RKO (cell line): ENCODE results near the gene CPM.
"Not testable (repeated sequence)": the region's sequence is repeated elsewhere in the genome, so short reads cannot be mapped to it uniquely, and the experiment has no call there.

ENCODE experiments used
- DNase-seq: peaks from one replicate; pipeline ENCODE4 v3.0.0-alpha.2; 2016; ENCODE audit warnings: low spot score

Gene CPM

DNA sequence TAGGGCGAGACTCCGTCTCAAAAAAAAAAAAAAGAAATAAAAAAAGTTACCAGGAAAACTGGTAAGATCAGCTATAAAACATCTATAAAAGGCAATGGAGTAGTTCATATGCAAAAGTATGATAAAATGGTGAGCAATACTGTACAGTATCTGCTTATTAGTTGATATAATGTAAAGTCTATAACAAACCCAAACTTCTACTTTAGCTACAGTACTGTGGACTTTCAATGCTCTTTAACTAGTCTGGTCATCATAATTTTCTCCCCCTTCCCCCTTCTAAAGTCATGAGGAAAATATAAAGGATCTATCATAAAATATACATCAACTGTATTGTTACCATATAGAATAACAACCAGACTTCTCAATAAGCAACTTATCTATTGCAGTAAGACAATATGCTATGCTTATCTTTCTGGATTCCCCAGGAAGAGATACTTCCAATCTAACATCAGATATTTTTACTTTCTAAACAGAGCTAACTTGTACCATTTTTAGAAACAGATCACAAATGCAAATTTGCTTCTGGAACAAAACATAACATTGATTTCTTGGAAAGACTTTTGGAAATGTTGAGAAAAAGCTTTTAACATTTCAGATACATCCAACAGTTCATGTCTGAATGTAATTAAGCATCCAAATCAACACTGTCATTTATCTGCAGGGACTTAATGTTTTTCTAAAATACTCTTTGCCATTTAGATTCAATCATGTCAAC, 81.2 kb downstream of the CPM start:
- no peak for DNase-seq

DNA sequence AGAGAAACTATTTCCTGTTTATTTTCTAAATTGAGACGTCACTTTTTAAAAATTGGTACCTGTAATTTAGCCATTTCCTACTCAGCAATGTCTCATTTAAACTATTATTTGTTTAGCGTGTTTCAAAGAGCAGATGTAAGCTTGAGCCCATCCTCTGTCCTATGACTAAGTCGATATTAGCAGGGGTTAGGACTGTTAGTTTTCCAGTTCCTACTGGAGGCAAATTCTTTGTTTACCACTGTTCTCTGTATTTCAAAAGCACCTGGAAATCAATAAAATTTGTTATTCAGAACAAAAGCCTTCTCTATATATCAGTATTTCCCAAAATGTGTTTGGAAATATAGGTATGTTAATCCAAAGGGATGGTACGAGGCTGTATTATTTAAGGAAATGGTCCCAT, 82.6 kb downstream of the CPM start:
- no peak for DNase-seq

DNA sequence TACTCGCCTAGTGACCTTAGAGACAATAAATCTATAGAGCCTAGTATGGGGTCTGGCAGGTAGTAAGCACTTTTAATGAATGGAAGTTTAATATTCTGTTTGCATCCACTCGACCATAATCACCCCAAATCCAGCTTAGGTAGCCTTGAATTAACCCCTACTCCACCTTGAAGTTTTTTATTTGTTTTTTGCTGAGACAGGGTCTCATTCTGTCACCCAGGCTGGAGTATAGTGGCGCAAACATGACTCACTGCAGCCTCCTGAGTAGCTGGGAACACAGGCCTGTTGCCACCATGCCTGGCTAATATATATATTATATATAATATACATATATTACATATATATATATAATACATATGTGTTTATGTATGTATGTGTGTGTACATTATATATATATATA, 86.2 kb downstream of the CPM start:
- DNase-seq = no peak

DNA sequence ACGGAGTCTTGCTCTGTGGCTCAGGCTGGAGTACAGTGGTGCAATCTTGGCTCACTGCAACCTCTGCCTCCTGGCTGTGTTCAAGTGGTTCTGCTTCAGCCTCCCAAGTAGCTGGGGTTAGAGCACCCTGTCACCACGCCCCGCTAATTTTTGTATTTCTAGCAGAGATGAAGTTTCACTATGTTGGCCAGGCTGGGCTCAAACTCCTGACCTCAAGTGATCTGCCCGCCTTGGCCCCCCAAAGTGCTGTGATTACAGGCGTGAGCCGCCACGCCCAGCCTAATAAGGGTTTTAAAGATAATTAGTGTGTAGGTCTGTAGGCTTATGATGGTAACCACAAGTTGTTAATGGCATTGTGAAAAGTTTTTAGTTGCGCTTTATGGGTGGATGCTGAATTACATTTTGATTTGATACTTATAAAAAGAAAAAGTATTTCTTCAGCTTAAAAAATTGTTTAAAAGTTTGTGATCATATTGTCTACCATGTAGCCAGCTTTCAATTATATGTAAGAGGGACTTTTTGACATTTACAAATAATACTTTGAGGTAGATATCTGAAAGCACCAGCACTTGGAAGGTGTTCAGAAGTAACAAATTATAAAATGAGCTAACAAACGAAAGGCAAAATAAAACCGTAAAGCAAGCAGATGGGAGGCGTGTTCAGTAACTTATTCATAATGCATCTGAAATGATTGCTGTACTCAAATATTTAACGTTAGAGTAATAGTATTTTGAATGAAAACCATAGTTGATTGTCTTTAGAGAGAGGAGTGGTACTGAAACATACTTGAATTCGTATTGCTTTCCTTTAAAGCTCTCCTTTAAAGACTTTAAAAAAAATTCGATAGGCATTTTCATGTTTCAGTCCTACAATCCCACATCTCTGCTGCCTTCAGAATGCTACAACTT, 87.9 kb downstream of the CPM start:
- DNase-seq = no peak

DNA sequence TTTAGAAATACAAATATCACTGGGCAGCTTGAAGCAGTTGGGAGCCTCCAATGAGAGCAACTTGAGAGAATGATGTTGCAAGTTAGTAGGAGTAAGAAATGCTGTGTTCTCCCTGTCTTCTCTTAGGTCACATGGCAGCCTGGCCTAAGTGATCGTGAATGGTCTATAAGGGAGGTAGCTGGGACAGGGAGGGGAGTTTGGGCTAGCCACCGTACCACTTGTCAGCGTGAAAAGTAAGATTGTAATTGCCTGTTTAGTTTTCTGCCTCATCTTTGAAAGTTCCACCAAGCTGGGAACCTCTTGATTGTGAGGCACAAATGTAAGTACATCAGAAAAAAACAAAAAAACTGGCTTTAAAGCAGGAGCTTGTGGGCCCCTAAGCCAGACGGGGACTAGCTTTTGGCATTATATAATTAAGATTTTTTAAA, 88.6 kb downstream of the CPM start:
- no peak for DNase-seq

DNA sequence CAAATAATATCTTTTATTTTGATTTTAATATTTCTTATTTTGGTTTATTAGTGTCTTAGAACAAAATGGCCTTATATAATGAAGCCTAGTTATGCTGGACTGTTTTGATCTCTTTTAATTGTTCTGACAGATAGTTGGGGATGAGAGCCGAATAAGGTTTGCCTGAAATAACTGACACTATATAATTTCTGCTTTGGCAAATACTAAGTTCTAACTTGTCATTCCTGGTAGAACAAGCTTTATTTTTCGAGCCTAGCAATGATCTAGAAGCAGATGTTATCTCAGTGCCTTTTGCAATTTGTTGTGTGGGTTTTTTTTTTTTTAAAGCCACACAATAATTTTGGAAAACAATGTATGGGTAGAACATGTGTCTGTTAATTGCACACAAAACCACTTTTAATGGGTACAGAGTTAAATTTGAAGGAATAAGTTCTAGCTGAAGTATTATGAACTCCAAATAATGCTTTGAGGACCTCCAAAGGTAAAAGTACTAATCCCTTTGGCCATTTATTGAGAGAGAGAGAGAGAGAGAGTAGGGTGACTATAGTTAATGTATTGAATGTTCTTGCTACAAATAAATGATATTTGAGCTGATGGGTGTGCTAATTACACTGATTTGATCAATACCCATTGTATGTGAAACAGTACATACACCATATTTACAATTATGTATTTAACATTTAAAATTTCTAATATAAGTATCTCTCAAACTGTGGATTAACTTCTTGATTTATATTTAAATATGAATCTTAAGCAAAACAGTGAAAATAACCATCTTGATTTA, 90.0 kb downstream of the CPM start:
- no peak for DNase-seq

DNA sequence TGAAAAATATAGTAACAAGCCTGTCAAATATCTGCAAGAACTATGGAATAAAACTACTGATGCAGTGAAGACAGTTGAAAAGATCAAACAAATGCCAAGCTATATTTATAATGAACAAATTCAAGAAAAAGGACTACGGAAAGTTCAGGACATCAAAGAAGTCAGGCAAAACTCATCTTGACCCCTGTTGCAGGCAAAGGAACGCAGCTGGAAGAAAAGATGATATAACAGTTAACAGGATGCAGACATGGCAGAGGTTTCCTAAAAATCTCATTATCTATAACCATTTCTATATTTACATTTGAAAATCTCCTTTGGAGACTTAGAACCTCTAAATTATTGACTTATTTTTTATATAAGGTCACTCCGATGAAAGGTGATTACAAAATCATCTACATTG, 90.8 kb downstream of the CPM start:
- DNase-seq = no peak

DNA sequence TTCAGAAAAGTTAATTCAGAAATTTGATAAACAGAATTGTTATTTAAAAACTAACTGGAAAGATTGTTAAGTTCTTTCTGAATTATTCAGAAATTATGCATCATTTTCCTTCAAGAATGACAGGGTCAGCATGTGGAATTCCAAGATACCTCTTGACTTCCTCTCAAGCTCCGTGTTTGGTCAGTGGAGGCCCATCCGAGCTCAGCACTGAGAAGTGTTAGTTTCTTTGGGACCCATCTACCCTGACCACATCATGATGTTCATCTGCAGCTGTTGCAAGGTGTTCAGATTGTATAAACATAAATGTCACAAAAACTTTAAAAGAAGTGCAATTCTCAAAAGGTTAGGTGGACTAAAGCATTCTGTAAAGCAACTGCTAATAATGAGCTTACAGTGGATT, 91.3 kb downstream of the CPM start:
- no peak for DNase-seq

DNA sequence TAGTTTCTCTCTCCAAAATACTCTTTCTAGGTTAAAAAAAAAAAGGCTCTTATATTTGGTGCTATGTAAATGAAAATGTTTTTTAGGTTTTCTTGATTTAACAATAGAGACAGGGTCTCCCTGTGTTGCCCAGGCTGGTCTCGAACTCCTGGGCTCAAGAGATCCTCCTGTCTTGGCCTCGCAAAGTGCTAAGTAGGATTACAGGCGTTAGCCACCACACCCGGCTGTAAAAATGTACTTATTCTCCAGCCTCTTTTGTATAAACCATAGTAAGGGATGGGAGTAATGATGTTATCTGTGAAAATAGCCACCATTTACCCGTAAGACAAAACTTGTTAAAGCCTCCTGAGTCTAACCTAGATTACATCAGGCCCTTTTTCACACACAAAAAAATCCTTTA, 91.8 kb downstream of the CPM start:
- not testable (repeated sequence) for DNase-seq

DNA sequence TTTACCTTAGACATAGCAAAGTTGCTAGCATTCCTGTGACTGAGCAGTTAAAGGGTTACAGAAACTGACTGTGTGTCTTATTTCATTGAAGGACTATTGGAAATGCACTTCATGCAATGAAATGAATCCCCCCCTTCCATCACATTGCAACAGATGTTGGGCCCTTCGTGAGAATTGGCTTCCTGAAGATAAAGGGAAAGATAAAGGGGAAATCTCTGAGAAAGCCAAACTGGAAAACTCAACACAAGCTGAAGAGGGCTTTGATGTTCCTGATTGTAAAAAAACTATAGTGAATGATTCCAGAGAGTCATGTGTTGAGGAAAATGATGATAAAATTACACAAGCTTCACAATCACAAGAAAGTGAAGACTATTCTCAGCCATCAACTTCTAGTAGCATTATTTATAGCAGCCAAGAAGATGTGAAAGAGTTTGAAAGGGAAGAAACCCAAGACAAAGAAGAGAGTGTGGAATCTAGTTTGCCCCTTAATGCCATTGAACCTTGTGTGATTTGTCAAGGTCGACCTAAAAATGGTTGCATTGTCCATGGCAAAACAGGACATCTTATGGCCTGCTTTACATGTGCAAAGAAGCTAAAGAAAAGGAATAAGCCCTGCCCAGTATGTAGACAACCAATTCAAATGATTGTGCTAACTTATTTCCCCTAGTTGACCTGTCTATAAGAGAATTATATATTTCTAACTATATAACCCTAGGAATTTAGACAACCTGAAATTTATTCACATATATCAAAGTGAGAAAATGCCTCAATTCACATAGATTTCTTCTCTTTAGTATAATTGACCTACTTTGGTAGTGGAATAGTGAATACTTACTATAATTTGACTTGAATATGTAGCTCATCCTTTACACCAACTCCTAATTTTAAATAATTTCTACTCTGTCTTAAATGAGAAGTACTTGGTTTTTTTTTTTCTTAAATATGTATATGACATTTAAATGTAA, 93.5 kb downstream of the CPM start:
- no peak for DNase-seq

DNA sequence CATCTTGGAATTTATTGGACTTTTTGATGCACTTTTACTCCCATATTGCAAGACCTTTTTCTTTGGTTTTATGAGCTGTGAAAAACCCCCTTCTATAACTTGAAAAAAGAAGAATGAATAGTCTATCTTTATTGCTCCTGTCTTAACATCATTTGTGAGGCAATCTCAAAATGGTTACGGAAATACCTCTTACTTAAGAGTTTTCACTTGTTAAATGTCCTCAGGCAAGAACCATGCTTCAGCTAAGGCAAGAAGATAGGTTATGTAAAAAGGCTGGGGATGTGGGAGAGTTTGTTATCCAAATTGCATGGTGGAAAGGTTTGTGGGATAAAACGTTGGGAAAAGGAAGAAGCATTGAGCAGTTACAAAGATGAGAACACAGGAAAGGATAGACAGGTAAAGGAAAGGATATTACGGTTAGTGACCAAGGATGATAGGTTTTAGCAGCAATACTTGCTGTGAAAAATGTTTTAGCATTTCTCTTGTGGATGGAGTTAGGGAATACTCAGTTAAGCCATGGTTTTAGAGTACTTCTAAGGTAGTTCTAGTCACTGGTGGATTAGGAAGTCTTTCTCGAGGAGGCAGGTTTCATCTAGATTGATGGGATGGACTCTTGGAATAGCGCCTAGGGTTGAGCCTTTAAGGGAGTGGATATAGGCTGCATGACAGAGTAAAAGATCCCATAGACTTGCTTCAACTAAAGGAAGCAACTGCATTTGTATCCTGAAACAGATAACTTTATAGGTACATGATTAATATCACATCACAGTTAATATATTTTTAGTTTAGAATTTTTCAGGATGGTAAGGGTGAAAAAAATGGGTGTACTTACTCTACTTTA, 94.7 kb downstream of the CPM start:
- no peak for DNase-seq

DNA sequence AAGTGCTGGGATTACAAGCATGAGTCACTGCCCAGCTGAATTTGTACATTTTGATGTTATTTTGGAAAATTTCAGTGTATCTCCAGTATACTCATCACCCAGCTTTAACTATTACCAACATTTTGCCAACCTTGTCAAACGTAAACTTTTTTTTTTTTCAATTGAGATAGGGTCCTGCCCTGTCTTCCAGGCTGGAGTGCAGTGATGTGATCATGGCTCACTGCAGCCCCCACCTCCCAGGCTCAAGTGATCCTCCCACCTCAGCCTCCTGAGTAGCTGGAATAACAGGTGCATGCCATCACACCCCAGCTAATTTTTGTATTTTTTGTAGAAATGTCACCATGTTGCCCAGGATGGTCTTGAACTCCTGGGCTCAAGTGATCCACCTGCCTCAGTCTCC, 95.8 kb downstream of the CPM start:
- DNase-seq = no peak

DNA sequence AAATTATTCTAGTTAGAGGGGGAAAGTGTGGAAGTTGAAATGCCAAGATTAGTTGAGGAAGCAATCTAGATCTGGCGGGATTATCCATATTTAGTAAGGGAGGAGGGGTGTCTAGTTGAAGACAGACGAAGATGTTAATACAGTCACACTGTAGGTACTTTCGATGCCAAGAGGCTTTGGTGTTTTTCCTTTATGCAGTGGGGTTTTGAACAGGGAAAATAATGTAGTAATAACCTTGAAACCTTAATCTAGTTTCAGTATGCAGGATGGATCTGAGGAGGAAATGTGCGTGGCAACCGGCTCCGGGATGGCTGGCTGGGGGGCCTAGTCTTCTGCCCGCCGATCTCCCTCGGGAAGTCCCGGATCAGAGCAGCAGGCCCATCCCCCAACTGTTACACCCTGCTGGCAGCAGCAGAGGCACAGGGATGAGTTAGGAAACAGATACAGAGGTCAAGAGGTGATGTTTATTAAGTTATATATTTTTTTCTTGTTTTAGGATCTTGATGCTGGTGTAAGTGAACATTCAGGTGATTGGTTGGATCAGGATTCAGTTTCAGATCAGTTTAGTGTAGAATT, 97.5 kb downstream of the CPM start:
- no peak for DNase-seq

DNA sequence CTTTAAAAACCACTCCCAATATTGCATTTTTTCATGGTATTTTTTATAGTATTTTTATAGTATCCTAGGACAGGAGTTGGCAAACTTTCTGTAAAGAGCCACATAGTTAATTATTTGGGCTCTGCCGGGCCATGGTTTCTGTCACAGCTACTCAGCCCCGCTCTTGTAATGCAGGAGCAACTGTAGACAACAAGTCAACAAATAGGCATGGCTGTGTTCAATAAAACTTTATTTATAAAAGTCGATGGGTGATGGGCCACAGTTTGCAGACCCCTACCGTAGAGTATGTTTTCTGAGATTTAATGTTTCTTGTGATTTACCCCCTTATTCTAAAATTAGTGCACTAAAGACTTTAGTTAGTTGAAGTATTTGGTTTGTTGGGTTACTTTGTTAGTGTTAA, 99.5 kb downstream of the CPM start:
- no peak for DNase-seq

DNA sequence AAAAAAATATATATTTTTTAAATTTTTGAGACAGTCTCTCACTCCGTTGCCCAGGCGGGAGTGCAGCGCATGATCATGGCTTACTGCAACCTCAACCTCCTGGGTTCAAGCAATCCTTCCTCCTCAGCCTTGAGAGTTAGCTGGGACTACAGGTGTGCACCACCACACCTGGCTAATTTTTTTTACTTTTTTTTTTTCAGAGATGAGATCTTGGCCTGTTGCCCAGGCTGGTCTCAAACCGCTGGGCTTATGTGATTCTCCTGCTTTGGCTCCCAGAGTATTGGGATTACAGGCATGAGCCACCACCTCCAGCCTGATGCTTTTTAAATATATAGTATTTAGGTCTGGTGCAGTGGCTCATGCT, 100.5 kb downstream of the CPM start:
- DNase-seq = no peak

DNA sequence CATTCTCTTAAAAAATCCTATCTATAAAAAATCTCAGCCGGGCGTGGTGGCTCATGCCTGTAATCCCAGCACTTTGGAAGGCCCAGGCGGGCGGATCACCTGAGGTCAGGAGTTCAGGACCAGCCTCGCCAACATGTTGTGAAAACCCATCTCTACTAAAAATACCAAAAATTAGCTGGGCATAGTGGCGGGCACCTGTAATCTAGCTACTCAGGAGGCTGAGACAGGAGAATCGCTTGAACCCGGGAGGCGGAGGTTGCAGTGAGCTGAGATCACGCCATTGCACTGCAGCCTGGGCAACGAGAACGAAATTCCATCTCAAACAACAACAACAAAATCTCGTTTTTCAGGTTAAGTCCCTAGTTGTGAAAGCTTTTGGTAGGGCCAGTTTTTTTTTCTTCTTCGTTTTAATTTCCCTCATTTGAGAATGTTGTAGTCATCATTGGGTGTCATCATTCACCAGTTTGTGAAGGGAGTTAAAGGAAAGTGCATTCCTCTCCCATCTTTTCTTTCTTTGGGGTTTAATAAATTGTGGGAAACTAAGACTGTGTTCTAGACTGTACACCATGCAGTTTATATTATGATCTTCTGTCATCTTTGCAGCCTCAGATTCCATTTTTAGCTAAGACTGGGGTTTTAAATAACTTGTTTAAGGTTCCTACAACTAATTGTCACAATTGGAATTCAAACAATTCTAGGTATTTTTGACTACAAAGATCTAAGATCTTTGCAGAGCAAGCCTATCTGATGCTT, 101.0 kb downstream of the CPM start:
- DNase-seq = no peak

DNA sequence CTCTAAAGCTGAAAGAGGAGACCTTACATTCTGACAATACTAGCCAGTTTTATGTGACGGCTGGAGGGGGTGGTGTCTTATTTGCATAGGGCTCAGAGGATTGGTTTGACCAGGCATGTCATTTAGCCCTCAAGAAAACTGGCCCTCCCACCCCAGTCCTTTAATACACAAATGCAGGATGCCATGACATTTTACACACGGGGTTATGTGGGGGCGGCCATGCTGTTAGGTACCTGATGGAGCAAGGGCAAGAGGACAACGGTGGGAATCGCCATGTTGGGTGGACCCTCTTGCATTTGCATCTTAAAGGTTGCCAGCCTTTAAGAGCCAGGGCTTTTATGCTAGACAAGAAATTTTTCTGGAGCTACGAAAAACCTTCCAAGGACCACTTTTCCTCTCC, 101.7 kb downstream of the CPM start:
- DNase-seq = no peak

DNA sequence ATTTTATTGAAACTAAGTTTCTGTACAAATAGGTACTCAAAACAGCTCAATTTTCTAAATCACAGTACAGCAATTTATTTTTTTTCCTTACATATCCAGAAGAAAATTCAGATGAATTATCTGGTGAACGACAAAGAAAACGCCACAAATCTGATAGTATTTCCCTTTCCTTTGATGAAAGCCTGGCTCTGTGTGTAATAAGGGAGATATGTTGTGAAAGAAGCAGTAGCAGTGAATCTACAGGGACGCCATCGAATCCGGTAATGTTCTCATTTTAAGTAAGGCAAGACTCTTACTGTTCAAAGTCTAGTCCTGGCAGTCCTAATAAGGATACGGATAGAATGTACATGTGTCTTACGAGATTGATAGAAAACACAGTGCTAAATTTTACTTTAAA, 104.3 kb downstream of the CPM start:
- no peak for DNase-seq

DNA sequence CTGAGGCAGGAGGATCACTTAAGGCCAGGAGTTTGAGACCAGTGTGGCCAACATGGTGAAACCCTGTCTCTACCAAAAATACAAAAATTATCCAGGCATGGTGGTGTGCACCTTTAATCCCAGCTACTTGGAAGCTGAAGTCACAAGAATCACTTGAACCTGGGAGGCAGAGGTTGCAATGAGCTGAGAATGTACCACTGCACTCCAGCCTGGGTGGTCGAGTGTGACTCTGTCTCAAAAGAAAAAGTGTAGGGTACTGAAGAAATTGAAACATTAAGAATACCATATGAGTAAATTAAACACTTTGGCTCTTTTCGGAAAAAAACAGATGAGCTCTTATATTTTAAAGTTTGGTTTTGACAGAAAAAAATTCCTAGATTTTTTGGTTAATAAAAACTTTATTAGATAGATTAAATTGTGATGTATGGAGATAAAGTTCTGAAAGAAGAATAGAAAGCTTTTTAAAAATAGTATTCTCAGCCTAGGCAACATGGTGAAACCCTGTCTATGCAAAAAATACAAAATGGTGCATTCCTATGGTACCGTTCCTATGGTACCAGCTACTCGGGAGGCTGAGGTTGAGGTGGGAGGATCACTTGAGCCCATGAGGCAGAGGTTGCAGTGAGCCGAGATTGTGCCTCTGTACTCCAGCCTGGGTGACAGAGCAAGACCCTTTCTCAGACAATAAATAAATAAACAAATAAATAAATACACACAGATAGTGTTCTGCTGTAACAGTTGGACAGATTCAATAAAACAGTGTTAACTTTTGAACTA, 104.9 kb downstream of the CPM start:
- DNase-seq = no peak
